Panc1 (cell line): ENCODE data around the gene VAV3. TPM values are rescaled to one million over a fixed set of nuclear protein-coding genes. Genes with fewer than 3 reads are reported as not detected.

Experiments used
- ATAC-seq: fragments of 200-7000 bp; cut with Tn5 transposase; 2 replicates; pipeline ENCODE4 v1.9.1; 2020; ENCODE audit warnings: mild to moderate bottlenecking, moderate library complexity
- BruUV-seq: library from RNA; stranded (reverse); fragments of 400-500 nt; replicated peaks from 2 replicates; lab custom pipeline; 2021; lab: Mats Ljungman, UMichigan
- CTCF ChIA-PET: fragments of 300-600 bp; sonication (Branson Sonifier 250); formaldehyde crosslinking; loops from one replicate; lab custom pipeline; 2022; ENCODE audit warnings: antibody characterized with exemption; lab: Charles Lee
- POLR2A ChIA-PET: fragments of 300-600 bp; sonication (Branson Sonifier 250); formaldehyde crosslinking; loops from one replicate; lab custom pipeline; 2022; ENCODE audit warnings: antibody characterized with exemption; lab: Charles Lee
- DNase-seq: peaks from one replicate; pipeline ENCODE4 v3.0.0-alpha.2; 2010; ENCODE audit warnings: low read depth, low spot score
- H3K27ac ChIP-seq: 2 replicates; pipeline ENCODE4 v1.5.1; 2011; ENCODE audit warnings: mild to moderate bottlenecking, low read length, inconsistent platforms
- H3K27me3 ChIP-seq: fragments of 200-500 bp; sonication (Bioruptor generic); 2 replicates; pipeline ENCODE4 v1.6.0; 2014; ENCODE audit warnings: low read length, inconsistent platforms; ENCODE audit not compliant: control insufficient read depth, insufficient read depth
- H3K36me3 ChIP-seq: fragments of 200-500 bp; sonication (Bioruptor generic); 2 replicates; pipeline ENCODE4 v1.5.1; 2014; ENCODE audit warnings: inconsistent platforms, mild to moderate bottlenecking, low read length, moderate library complexity; ENCODE audit not compliant: control insufficient read depth, insufficient read depth
- H3K4me1 ChIP-seq: 2 replicates; pipeline ENCODE4 v1.5.1; 2011; ENCODE audit warnings: inconsistent platforms, mild to moderate bottlenecking, low read length, moderate library complexity; ENCODE audit not compliant: control insufficient read depth, insufficient read depth
- H3K4me3 ChIP-seq, 2 experiments: 2 replicates each; pipeline ENCODE4 v1.5.1; 2011 to 2012; ENCODE audit warnings: low read depth in 2 of 2, low read length in 2 of 2, mild to moderate bottlenecking in 2 of 2, inconsistent platforms in 1 of 2, moderate library complexity in 1 of 2
- H3K9me3 ChIP-seq: fragments of 200-500 bp; sonication (Bioruptor generic); 2 replicates; pipeline ENCODE4 v1.5.1; 2014; ENCODE audit warnings: low read depth, mild to moderate bottlenecking, inconsistent platforms, low read length, moderate library complexity; ENCODE audit not compliant: control insufficient read depth, insufficient read depth
- CTCF ChIP-seq: fragments of 450-650 bp; IDR thresholded peaks from 2 replicates; pipeline ENCODE4 v1.5.1; 2017; ENCODE audit warnings: mild to moderate bottlenecking
- POLR2AphosphoS5 ChIP-seq: IDR thresholded peaks from 2 replicates; pipeline ENCODE4 v1.6.1; 2012; ENCODE audit warnings: mild to moderate bottlenecking, low read depth, low read length, moderate library complexity
- REST ChIP-seq, 2 experiments: IDR thresholded peaks; 2 replicates each; pipeline ENCODE4 v1.6.1; 2011 to 2012; ENCODE audit warnings: low read depth in 2 of 2, control low read depth in 1 of 2, low read length in 1 of 2, mild to moderate bottlenecking in 1 of 2, moderate library complexity in 1 of 2; ENCODE audit not compliant: insufficient read depth in 1 of 2
- SIN3A ChIP-seq: IDR thresholded peaks from 2 replicates; pipeline ENCODE4 v1.6.1; 2012; ENCODE audit warnings: low read depth, mild to moderate bottlenecking, low read length, moderate library complexity, borderline replicate concordance; ENCODE audit not compliant: insufficient read depth
- TCF7L2 ChIP-seq: IDR thresholded peaks from 2 replicates; pipeline ENCODE4 v1.6.1; 2011; ENCODE audit warnings: mild to moderate bottlenecking, low read depth, low read length, inconsistent platforms
- in situ Hi-C: cut with HindIII; loops from 2 replicates; pipeline ENCODE4 v1.10.0; 2016; ENCODE audit warnings: low sequenced_read_pairs, low pct_unique_long_range_greater_than_20kb
- intact Hi-C: fragments of 100-400 bp; cut with micrococcal nuclease; formaldehyde crosslinking; loops from one replicate; pipeline ENCODE4 v1.10.0; 2022; ENCODE audit not compliant: unreplicated experiment
- total RNA-seq: library from RNA; stranded (reverse); gene quantifications from one replicate; pipeline ENCODE4 v1.2.1, GENCODE V29; 2021; ENCODE audit not compliant: unreplicated experiment

VAV3 gene
- total RNA-seq, 1 experiment from 2014 or later: 0.23 TPM

DNA sequence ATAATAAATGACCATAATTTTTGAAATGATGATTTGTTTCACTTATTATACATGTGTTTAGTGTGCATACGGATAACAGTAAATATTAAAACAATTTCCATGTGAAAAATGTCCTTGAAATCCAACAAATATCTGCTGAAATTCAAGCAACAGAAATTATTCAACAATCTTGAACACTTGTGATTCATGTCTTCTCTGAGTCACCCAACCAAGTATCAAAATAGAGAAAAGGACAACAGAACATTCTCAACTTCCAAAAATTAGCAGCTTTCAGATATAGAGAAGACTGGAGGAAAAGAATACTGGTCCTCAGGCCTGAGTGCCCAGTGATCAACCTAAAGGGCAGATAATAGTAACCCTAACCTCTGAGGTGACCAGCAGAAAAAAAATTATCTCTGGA is 90.8 kb downstream of the VAV3 start:
- no peaks in the 10 kb centered on the region for H3K36me3 ChIP-seq
- TF ChIP-seq CTCF: no peak
- no peak for TF ChIP-seq REST (IDR thresholded peaks at IDR 0.05; ENCODE audit: insufficient read depth in 1 of 2, low read depth in 2 of 2, low read length in 1 of 2)
- TF ChIP-seq SIN3A: no peak
- no peak for TF ChIP-seq POLR2AphosphoS5
- TF ChIP-seq TCF7L2: no peak
- POLR2A ChIA-PET: no interaction called here
- no TSS peak for BruUV-seq
- no peak overlapping the region for H3K27ac ChIP-seq
- no peaks in the 10 kb centered on the region for H3K4me1 ChIP-seq
- no peaks in the 10 kb centered on the region for H3K9me3 ChIP-seq
- no peak overlapping the region for H3K4me3 ChIP-seq
- in situ Hi-C loops (no loop called here), intact Hi-C loops (no loop called here)
- CTCF ChIA-PET: no interaction called here
- ATAC-seq (no peak), DNase-seq (no peak)
- H3K27me3 ChIP-seq: no peaks in the 10 kb centered on the region

GRCh38 chr1:107871687-107872395 is 93.1 kb downstream of the VAV3 start:
- no TSS peak for BruUV-seq
- H3K4me1 ChIP-seq: no peaks in the 10 kb centered on the region
- no peak for ATAC-seq
- H3K9me3 ChIP-seq: no peaks in the 10 kb centered on the region
- TF ChIP-seq CTCF (no peak), REST (IDR thresholded peaks at IDR 0.05; ENCODE audit: insufficient read depth in 1 of 2, low read depth in 2 of 2, low read length in 1 of 2) (no peak), POLR2AphosphoS5 (no peak), TCF7L2 (no peak), SIN3A (no peak)
- in situ Hi-C loops: no loop called here
- no peak overlapping the region for H3K27ac ChIP-seq
- intact Hi-C loops: no loop called here
- ChIA-PET POLR2A (no interaction called here), CTCF (no interaction called here)
- no peaks in the 10 kb centered on the region for H3K36me3 ChIP-seq
- H3K27me3 ChIP-seq: no peaks in the 10 kb centered on the region
- no peak overlapping the region for H3K4me3 ChIP-seq
- DNase-seq: no peak
